Activated T-cell treated with anti-CD3 and anti-CD28 coated beads for 48 hours (primary cell): ENCODE measurements around the gene ANO4.

ENCODE experiments used
- DNase-seq: peaks from one replicate; pipeline ENCODE4 v3.0.0-alpha.2; 2020; ENCODE audit warnings: low read depth

ANO4 gene

GRCh38 chr12:100991102-100991501 lies 196.5 kb downstream of the ANO4 start:
- DNase-seq = no peak

- DNase-seq = no peak
Observed at GRCh38 chr12:100992194-100992593, 197.6 kb downstream of the ANO4 start.

DNA sequence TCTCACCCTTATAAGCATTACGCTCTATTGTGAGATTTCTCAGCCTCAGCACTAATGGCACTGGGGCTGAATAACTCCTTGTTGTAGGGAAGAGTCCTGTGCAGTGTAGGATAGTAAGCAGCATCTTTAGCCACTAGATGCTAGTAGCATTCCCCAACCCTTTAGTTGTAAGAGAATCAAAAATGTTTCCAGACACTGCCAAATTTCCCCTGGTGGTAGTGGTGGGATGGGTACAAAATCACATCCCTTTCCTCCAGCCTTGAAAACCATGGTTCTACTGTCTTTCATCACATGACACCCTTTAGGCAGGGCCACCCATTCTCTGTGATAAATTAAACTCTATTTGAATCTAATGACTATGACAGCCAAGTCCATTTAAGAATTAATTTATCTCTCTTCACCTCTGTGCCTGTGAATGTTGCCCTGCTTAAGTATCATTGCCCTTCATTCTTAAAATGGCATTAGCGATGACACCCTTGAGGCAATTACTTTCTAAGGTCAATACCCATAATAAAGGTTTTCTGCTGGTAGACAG lies 199.4 kb downstream of the ANO4 start:
- no peak for DNase-seq

GRCh38 chr12:100995201-100995600 lies 200.6 kb downstream of the ANO4 start:
- no peak for DNase-seq

- no peak for DNase-seq
Observed at GRCh38 chr12:100995771-100996170, 201.2 kb downstream of the ANO4 start.

GRCh38 chr12:101001669-101002068 lies 207.1 kb downstream of the ANO4 start:
- DNase-seq = no peak

DNA sequence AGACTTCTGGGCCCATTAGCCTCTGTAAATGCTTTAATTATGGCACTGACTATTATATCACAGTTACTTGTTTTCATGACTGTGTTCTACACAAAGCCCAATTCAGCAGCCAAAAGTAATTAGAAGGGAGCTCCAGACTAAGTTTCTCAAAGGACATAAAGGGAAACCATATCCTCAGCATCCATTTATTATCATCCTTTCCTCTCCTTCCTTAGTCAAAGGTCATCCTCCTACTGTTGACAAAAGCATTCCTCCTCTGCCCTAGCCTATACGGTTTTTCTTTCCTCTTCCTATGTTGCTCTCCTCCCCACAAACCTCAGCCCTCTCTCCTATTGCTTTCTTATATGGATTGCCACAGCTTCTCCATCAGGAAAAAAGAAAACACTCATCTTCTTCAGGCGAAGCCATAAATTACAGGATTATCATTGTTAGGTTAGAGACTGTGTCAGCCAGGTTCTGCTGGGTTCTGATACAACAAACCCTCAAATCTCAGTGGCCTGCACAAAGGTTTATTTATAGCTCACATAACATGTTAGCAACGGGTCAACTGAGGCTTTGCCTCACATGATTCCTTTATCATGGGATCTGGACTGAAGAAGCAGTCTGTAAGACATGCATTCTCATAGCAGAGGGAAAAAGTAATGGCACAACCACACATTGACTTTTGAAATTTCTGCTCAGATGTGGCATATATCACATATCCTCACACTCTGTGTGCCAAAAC lies 208.3 kb downstream of the ANO4 start:
- no peak for DNase-seq

GRCh38 chr12:101004898-101005297 lies 210.3 kb downstream of the ANO4 start:
- DNase-seq = no peak

GRCh38 chr12:101009274-101009673 lies 214.7 kb downstream of the ANO4 start:
- no peak for DNase-seq

DNA sequence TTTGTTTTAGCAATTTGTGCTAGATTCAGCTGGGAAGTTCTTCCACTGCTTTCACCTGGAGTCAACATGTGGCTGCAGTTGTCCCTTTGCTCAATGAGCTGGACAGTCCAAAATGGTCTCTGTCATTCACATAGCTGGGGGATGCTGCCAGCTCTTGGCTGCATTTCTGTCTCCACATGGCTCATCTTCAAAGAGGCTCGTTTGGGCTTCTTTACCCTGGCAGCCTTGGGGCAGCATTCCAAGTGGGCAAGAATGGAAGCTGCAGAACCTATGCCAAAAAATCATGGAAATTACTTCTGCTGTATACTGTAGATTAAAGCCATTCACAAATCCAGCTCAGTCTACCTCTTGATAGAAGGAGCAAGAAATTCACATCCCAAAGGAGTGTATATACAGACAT lies 216.3 kb downstream of the ANO4 start:
- no peak for DNase-seq

DNA sequence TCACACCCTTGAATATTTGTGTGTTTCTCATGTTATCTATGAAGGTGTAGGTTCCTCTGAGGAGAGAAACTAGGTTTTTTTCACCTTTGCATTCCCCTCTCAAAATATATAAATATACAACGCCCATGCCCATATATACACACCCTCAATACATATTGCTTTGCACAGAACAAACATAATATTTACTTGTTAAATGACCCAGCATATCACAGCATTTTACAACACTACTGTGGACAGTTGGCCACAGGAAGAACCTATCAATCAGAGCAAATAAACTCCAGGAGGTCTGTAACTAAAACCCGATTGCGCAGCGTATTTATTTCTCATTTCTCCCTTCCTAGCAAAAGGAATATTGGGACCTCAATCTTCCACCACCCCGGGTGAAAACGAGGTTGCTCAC lies 219.4 kb downstream of the ANO4 start:
- no peak for DNase-seq

- no peak for DNase-seq
Observed at GRCh38 chr12:101015044-101015443, 220.5 kb downstream of the ANO4 start.

- no peak for DNase-seq
Observed at GRCh38 chr12:101018540-101018939, 224.0 kb downstream of the ANO4 start.

- DNase-seq = no peak
Observed at GRCh38 chr12:101019201-101019600, 224.6 kb downstream of the ANO4 start.

DNA sequence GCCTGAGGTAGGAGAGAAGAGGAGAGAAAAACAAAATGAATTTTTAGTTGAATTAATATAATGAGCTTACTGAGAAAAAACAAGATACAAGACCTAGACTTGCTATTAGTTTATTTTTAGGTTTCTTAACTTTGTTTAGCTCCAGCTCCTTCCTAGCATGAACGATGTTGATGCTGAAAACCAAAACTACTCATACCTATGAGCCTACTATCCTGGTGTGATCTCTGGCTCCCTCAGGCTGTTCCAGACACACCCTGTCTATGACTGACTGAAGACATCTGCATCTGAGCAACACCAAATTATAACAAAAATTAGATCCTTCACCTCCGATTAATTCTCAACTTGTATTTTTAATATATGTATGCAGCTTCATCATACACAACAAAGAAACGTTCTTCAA lies 225.1 kb downstream of the ANO4 start:
- no peak for DNase-seq

GRCh38 chr12:101021442-101021841 lies 226.9 kb downstream of the ANO4 start:
- no peak for DNase-seq

DNA sequence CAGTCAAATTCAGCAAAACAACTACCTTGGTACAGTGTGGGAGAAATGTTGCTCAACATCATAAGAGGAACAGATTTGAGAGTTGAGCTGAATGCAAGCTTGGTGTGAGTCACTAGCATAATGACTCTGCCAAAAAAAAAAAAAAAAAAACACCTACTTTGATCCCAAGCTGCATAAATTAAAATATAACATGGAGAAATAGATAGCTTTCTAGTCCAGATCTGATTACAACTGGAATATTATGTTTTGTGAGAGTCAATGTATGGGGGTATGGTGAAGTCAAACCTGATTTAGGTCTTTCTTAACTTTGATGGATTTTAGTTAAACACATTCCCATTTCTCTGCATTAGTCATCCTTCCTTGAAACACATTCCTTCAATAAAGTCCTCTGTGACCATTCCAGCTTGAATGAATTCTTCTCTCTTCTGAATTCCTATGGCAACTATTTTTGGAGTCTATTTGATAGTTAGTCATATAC lies 227.4 kb downstream of the ANO4 start:
- DNase-seq = no peak

DNA sequence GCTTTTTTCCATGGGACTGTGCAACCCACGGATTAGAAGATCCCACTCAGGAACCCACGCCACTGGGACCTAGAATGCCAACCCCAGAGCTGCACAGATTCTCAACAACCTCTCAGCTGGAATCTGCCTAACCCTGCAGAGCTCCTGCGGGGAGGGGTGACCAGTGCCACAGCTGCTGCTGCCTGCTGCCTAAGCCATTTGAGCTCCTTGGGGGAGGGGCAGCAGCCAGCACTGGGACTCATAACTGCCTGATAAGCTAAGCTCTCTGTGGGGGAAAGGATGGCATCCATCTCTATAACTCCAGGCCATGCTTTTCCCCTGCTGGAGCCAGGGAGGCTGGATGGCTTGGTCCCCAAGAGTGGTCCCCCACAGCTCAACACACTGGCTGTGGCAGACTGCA lies 232.6 kb downstream of the ANO4 start:
- DNase-seq = no peak

- DNase-seq = no peak
Observed at GRCh38 chr12:101027816-101028215, 233.2 kb downstream of the ANO4 start.

DNA sequence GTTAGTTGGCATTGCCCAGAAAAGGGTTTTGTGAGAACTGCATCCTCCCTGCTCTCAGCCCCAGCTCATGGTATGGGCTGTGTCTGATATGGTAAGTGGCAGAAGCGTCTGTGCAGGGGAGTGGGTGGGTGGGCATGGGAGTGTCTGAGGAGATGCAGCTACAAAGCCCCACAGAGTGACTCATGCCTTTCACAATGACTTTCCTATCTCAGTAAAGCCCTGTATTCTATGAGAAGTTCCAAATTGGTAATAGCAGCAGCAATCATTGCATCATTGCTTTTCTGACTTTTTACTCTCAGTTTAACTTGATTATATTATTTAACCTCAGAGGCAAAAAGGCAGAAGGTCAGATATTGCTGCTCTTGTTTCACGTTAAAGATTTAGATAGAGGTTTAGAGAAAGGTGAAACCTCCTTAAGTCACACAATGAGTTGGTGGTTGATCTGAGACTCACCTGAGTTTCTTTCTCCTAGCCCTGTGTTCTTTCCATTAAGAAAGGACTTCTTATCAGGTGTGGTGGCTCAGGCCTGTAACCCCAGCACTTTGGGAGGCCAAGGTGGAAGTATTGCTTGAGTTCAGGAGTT lies 243.8 kb downstream of the ANO4 start:
- DNase-seq = no peak

DNA sequence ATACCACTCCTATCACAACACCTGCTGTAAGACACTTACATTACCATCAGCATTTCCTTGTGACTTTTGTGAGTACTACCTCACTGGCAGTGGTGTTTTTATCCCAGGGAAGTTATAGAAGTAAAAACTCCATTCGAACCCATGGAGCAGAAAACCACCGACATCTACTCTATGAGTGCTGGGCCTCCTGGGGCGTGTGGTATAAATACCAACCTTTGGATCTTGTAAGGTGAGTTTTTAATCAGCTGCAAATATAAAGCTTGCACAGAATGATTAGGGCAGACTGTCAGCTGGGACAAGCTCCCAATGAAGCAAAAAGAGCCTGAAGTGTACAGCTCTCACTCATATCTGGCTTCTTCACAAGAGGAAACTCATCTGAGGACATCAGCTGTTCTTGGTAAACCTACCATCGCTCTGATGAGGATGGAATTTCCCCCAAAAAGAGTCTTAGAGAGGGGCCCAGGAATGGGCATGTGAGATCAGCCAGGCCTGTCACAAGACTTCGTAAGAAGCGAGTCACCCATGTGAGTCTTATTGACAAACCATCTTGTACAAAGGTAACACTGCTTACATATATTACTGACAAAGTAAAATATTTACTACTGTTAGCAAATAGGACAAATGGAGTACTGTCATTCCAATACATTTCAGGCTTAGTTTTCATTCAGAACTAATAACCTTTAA lies 245.4 kb downstream of the ANO4 start:
- DNase-seq = no peak

DNA sequence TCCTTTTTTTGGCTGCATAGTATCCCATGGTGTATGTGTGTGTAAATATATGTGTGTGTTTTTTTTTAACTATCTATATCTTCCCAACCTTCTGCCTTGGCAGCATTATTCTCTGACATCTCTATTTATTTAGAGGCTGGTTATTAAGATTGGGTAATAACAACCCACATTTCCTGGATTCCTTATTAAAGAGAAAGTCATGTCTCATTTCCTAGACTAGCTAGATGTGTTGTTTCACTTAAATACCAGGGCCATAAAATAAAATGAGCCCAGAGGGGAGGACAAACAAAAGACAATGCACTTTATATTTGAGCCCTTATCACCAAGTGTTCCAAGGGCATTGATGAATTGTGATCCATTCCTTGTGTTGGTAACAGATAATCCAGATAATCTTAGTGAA lies 246.4 kb downstream of the ANO4 start:
- no peak for DNase-seq

DNA sequence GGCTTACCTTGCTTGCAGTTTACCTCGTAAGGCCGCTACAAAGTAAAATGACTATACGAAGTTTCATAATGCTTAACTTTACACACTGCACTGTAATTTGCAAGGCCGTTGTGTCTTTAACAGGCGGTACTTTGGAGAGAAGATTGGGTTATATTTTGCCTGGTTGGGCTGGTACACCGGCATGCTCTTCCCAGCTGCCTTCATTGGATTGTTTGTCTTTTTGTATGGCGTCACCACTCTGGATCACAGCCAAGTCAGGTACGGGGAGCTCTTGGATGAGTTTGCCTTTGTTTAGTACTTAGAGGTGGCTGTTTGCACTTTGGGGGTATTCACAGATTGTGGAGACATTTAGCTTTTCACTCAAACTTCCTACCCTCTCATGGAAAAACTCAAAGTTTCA lies 247.6 kb downstream of the ANO4 start:
- no peak for DNase-seq
